H9 (cell line): ENCODE data around the gene SLC9A2. TPM values are rescaled to one million over a fixed set of nuclear protein-coding genes. Genes with fewer than 3 reads are reported as not detected.

Source experiments
- DNase-seq: peaks from one replicate; pipeline ENCODE4 v3.0.0-alpha.2; 2017
- H2AFZ ChIP-seq: one replicate; pipeline ENCODE4 v1.6.1; 2013; ENCODE audit warnings: mild to moderate bottlenecking, low read length, control low read depth, moderate library complexity
- H2AK5ac ChIP-seq: 2 replicates; pipeline ENCODE4 v1.6.1; 2013; ENCODE audit warnings: low read length, control low read depth, mixed read lengths; ENCODE audit not compliant: insufficient read length
- H2BK120ac ChIP-seq: one replicate; pipeline ENCODE4 v1.6.1; 2013; ENCODE audit warnings: low read depth, mild to moderate bottlenecking, low read length, control low read depth, inconsistent platforms; ENCODE audit not compliant: poor library complexity, severe bottlenecking
- H2BK12ac ChIP-seq: 2 replicates; pipeline ENCODE4 v1.6.1; 2013; ENCODE audit warnings: low read length, control low read depth, mixed read lengths, low read depth; ENCODE audit not compliant: insufficient read length
- H2BK15ac ChIP-seq: 2 replicates; pipeline ENCODE4 v1.6.1; 2013; ENCODE audit warnings: low read depth, low read length, control low read depth
- H2BK20ac ChIP-seq: one replicate; pipeline ENCODE4 v1.6.1; 2013; ENCODE audit warnings: low read depth, mild to moderate bottlenecking, low read length, control low read depth, inconsistent platforms; ENCODE audit not compliant: poor library complexity, severe bottlenecking
- H2BK5ac ChIP-seq: 2 replicates; pipeline ENCODE4 v1.6.1; 2013; ENCODE audit warnings: low read length, control low read depth, mixed read lengths; ENCODE audit not compliant: insufficient read length
- H3K14ac ChIP-seq: 2 replicates; pipeline ENCODE4 v1.6.1; 2013; ENCODE audit warnings: low read length, control low read depth; ENCODE audit not compliant: insufficient read depth
- H3K18ac ChIP-seq: 2 replicates; pipeline ENCODE4 v1.6.1; 2013; ENCODE audit warnings: low read depth, mild to moderate bottlenecking, mixed read lengths, low read length, control low read depth; ENCODE audit not compliant: insufficient read length
- H3K23ac ChIP-seq: 2 replicates; pipeline ENCODE4 v1.6.1; 2013; ENCODE audit warnings: low read length, control low read depth, mixed read lengths, low read depth; ENCODE audit not compliant: insufficient read length
- H3K23me2 ChIP-seq: 2 replicates; pipeline ENCODE4 v1.6.1; 2013; ENCODE audit warnings: low read depth, mild to moderate bottlenecking, mixed read lengths, low read length, control low read depth; ENCODE audit not compliant: insufficient read length, poor library complexity, severe bottlenecking
- H3K27ac ChIP-seq: 2 replicates; pipeline ENCODE4 v1.5.1; 2013; ENCODE audit warnings: low read length, control low read depth, mixed read lengths, low read depth; ENCODE audit not compliant: insufficient read length
- H3K27me3 ChIP-seq: 2 replicates; pipeline ENCODE4 v1.6.1; 2013; ENCODE audit warnings: low read length, control low read depth, inconsistent platforms; ENCODE audit not compliant: insufficient read depth
- H3K4ac ChIP-seq: 2 replicates; pipeline ENCODE4 v1.6.1; 2013; ENCODE audit warnings: low read depth, mild to moderate bottlenecking, control low read depth, inconsistent platforms, low read length, moderate library complexity
- H3K4me1 ChIP-seq: 2 replicates; pipeline ENCODE4 v1.6.1; 2013; ENCODE audit warnings: low read length, control low read depth, inconsistent platforms; ENCODE audit not compliant: insufficient read depth
- H3K4me2 ChIP-seq: 2 replicates; pipeline ENCODE4 v1.6.1; 2013; ENCODE audit warnings: low read length, control low read depth, mixed read lengths; ENCODE audit not compliant: insufficient read length, insufficient read depth
- H3K56ac ChIP-seq: 2 replicates; pipeline ENCODE4 v1.6.1; 2013; ENCODE audit warnings: low read depth, mild to moderate bottlenecking, mixed read lengths, low read length, control low read depth; ENCODE audit not compliant: insufficient read length
- H3K79me1 ChIP-seq: 2 replicates; pipeline ENCODE4 v1.6.1; 2013; ENCODE audit warnings: low read depth, mild to moderate bottlenecking, moderate library complexity, low read length, control low read depth, inconsistent platforms; ENCODE audit not compliant: insufficient read depth, poor library complexity, severe bottlenecking
- H3K79me2 ChIP-seq: 2 replicates; pipeline ENCODE4 v1.6.1; 2013; ENCODE audit warnings: low read length, control low read depth, inconsistent platforms; ENCODE audit not compliant: insufficient read depth
- H3K9ac ChIP-seq: 2 replicates; pipeline ENCODE4 v1.6.1; 2013; ENCODE audit warnings: low read length, control low read depth, mixed read lengths; ENCODE audit not compliant: insufficient read length; ENCODE audit errors: extremely low read depth
- H3K9me3 ChIP-seq: one replicate; pipeline ENCODE4 v1.6.1; 2013; ENCODE audit warnings: low read depth, low read length, inconsistent platforms; ENCODE audit not compliant: control insufficient read depth
- H3T11ph ChIP-seq: one replicate; pipeline ENCODE4 v1.6.1; 2013; ENCODE audit warnings: mild to moderate bottlenecking, low read length, control low read depth, inconsistent platforms
- H4K20me1 ChIP-seq: one replicate; pipeline ENCODE4 v1.6.1; 2013; ENCODE audit not compliant: control insufficient read depth, insufficient read length, insufficient read depth
- H4K5ac ChIP-seq: 2 replicates; pipeline ENCODE4 v1.6.1; 2013; ENCODE audit warnings: low read depth, mild to moderate bottlenecking, mixed read lengths, low read length, control low read depth; ENCODE audit not compliant: insufficient read length
- H4K8ac ChIP-seq: replicated peaks from 2 replicates; pipeline ENCODE4 v1.6.1; 2013; ENCODE audit warnings: low read length, control low read depth, mixed read lengths, low read depth; ENCODE audit not compliant: insufficient read length
- H4K91ac ChIP-seq: 2 replicates; pipeline ENCODE4 v1.6.1; 2013; ENCODE audit warnings: low read depth, mild to moderate bottlenecking, moderate library complexity, mixed read lengths, low read length, control low read depth; ENCODE audit not compliant: insufficient read length
- H3K27ac Mint-ChIP-seq, 3 experiments: 2 replicates in 2 of 3; 3 replicates in 1 of 3; pipeline ENCODE4 v1.8.0; 2020 to 2021; ENCODE audit warnings: mixed read lengths in 3 of 3, mild to moderate bottlenecking in 1 of 3, moderate library complexity in 1 of 3
- H3K27me3 Mint-ChIP-seq: 2 replicates; pipeline ENCODE4 v1.8.0; 2021; ENCODE audit warnings: low read depth, mild to moderate bottlenecking, moderate library complexity, mixed read lengths
- H3K36me3 Mint-ChIP-seq, 3 experiments: 2 replicates in 2 of 3; 3 replicates in 1 of 3; pipeline ENCODE4 v1.8.0; 2020 to 2021; ENCODE audit warnings: low read depth in 3 of 3, mixed read lengths in 3 of 3; ENCODE audit not compliant: insufficient read depth in 1 of 3
- H3K4me1 Mint-ChIP-seq, 2 experiments: 2 replicates each; pipeline ENCODE4 v1.8.0; 2020; ENCODE audit warnings: mixed read lengths in 2 of 2
- H3K4me3 Mint-ChIP-seq, 2 experiments: 2 replicates in 1 of 2; 3 replicates in 1 of 2; pipeline ENCODE4 v1.8.0; 2020 to 2021; ENCODE audit warnings: mild to moderate bottlenecking in 2 of 2, mixed read lengths in 2 of 2, moderate library complexity in 1 of 2
- H3K9me3 Mint-ChIP-seq, 2 experiments: 2 replicates in 1 of 2; 3 replicates in 1 of 2; pipeline ENCODE4 v1.8.0; 2020; ENCODE audit warnings: mild to moderate bottlenecking in 2 of 2, mixed read lengths in 2 of 2, moderate library complexity in 1 of 2
- CTCF ChIP-seq: fragments of 200-600 bp; sonication (generic); conservative IDR thresholded peaks from 3 replicates; pipeline ENCODE4 v1.8.0; 2021; ENCODE audit warnings: antibody characterized with exemption, mild to moderate bottlenecking
- WGBS: extraction: QIAGEN DNeasy Blood & Tissue Kit; methylation state at CpG from one replicate; pipeline ENCODE4 v1.1.7; 2013; ENCODE audit warnings: missing lambda C conversion rate, low lambda C conversion rate, mixed read lengths; ENCODE audit not compliant: insufficient read length; ENCODE audit errors: extremely low coverage; 5-methylcytosine and 5-hydroxymethylcytosine counted together
- total RNA-seq: library from RNA; stranded (reverse); gene quantifications from 2 replicates; pipeline ENCODE4 v1.2.1, GENCODE V29; 2021

The SLC9A2 gene
- total RNA-seq, 1 experiment from 2014 or later = 0.04 TPM

- H3K27me3 ChIP-seq = peaks cover 16% of the 10 kb centered on the region; the same call in 1 of the 2 replicates
- H3K23ac ChIP-seq = no peak overlapping the region
- peaks cover 2% of the 10 kb centered on the region; the same call in 1 of the 2 replicates for H3K4me1 ChIP-seq
- H3K9ac ChIP-seq = no peak overlapping the region
- H2BK120ac ChIP-seq = no peak overlapping the region
- H3K36me3 Mint-ChIP-seq = peaks cover 0 to 1% (median 0%) of the 10 kb centered on the region in 3 experiments; a peak in 1 of 7 replicates
- WGBS = no CpG with 5 or more reads among the region's 11 CpGs
- no peak overlapping the region for H3T11ph ChIP-seq
- no peak overlapping the region for H3K14ac ChIP-seq
- H3K18ac ChIP-seq = no peak overlapping the region
- H3K9me3 Mint-ChIP-seq = peaks cover 0 to 3% of the 10 kb centered on the region in 2 experiments; a peak in 1 of 5 replicates
- no peak overlapping the region for H3K56ac ChIP-seq
- H3K27ac Mint-ChIP-seq = no peak overlapping the region
- H3K23me2 ChIP-seq = peaks cover 7% of the 10 kb centered on the region
- no peak overlapping the region for H2AFZ ChIP-seq
- H3K79me2 ChIP-seq = no peaks in the 10 kb centered on the region
- H3K4me3 Mint-ChIP-seq = peak overlapping the region; percentile 54 to 79
- no peak overlapping the region for H2BK5ac ChIP-seq
- no peak overlapping the region for H2BK12ac ChIP-seq
- H3K4me2 ChIP-seq = peak overlapping the region; percentile 95
- peaks cover 15 to 17% of the 10 kb centered on the region in 2 experiments for H3K4me1 Mint-ChIP-seq
- no peak overlapping the region for H4K8ac ChIP-seq
- H3K27ac ChIP-seq = no peak overlapping the region
- no peak overlapping the region for H4K5ac ChIP-seq
- H4K91ac ChIP-seq = no peak overlapping the region
- TF ChIP-seq CTCF = no peak
- no peaks in the 10 kb centered on the region for H3K79me1 ChIP-seq
- no peak overlapping the region for H2BK20ac ChIP-seq
- H2AK5ac ChIP-seq = no peak overlapping the region
- peaks cover 78% of the 10 kb centered on the region for H3K27me3 Mint-ChIP-seq
- H3K4ac ChIP-seq = no peak overlapping the region
- H2BK15ac ChIP-seq = no peak overlapping the region
- no peaks in the 10 kb centered on the region for H3K9me3 ChIP-seq
- peak; percentile 64 for DNase-seq
- no peaks in the 10 kb centered on the region for H4K20me1 ChIP-seq
Observed at GRCh38 chr2:102620332-102620731, 979 bp downstream of the SLC9A2 start.
